GM21723 (cell line): ENCODE measurements around the gene PDPK1.
"Not testable (repeated sequence)": the region's sequence is repeated elsewhere in the genome, so short reads cannot be mapped to it uniquely, and the experiment has no call there.

ENCODE experiments used
- ATAC-seq: cut with Tn5 transposase; IDR thresholded peaks from one replicate; pipeline ENCODE4 v1.9.1; 2021; ENCODE audit warnings: mild to moderate bottlenecking, moderate library complexity; ENCODE audit not compliant: unreplicated experiment

PDPK1 gene

GRCh38 chr16:2523801-2524231 lies 14.0 kb upstream of the PDPK1 start:
- ATAC-seq: no peak

- no peak for ATAC-seq
These were observed 13.4 kb upstream of the PDPK1 start for GRCh38 chr16:2524339-2524938.

GRCh38 chr16:2526135-2526534 lies 11.7 kb upstream of the PDPK1 start:
- ATAC-seq: no peak

DNA sequence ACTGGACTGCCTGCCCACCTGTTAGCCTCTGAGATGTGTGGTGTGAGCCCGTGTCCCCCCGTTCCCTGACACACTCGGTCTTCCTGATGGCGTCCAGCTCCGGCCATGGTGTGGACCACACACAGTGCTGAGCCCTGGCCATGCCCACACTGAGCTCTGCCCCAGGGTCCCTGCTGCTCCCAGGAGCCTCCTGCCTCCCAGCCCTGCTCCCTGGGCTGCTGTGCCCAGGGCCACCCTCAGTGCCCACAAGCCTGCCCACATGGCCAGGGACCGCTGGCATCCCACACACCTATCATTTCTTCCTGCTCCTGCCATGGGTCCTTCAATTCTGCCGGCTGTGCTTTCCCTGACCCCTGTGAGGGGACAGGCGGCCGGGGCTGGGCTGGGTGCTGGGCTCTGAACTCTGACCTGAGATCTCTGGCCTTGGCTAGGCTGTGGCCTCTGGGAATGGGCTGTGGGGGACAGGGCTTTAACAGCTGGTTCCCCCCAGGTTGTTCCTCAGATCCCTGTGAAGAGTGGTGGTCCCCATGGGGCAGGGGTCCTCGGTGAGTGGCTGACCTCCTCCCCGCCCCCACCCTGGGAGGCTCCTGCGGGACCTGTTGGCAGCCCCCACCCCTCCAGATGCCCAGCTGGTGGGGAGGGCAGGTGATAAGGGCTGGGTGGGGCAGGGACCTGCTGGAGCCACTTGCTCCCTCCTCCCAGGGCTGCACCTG lies 10.6 kb upstream of the PDPK1 start:
- no peak for ATAC-seq

DNA sequence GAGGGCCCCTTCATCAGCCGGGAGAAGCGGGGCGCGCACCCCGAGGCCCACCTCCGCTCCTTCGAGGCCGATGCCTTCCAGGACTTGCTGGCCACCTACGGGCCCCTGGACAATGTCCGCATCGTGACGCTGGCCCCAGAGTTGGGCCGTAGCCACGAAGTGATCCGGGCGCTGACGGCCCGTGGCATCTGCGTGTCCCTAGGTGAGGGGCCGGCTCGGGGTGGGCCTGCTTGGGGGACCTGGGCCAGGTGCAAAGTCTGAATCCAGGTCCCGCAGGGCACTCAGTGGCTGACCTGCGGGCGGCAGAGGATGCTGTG lies 10.1 kb upstream of the PDPK1 start:
- no peak for ATAC-seq

- no peak for ATAC-seq
These were observed 9.4 kb upstream of the PDPK1 start for GRCh38 chr16:2528161-2529060.

DNA sequence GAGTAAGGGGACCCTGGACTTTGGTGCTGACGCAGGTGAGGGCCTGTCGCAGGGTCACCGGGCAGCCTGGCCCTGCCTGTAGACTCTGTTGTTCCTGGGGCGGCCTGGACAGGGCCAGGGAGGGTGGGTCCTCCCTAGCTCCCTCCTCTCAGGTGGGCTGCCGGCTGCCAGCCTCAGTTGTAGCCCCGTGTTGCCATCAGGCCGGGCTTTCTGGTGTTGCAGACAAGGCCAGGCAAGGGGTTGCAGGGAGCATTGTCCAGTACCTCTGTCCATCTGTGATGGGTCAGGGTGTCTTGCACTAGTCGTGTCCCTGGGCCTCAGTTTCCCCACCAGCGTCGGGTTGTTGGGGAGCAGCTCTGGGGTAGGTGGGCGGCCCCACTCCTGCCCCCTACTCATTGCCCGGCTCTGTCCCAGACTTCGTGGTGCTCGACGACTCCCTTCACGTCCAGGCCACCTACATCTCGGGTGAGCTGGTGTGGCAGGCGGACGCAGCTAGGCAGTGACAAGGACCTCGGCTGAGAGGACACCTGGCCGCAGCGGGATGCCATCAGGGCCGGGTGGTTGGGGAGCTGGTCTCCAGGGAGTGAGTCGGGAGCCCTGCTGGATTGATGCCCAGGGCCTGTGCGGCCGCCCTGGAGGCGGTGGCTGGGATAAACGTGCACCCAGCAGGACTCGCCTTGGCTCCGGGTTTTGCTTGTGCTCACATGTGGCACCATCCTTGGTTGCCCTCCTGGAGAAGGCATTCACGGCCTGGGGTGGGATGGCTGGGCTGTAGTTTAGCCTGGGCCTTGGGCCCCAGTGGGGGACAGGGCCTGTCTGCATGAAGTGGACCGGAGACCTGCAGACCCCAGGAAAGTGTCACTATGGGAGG lies 8.5 kb upstream of the PDPK1 start:
- no peak for ATAC-seq

DNA sequence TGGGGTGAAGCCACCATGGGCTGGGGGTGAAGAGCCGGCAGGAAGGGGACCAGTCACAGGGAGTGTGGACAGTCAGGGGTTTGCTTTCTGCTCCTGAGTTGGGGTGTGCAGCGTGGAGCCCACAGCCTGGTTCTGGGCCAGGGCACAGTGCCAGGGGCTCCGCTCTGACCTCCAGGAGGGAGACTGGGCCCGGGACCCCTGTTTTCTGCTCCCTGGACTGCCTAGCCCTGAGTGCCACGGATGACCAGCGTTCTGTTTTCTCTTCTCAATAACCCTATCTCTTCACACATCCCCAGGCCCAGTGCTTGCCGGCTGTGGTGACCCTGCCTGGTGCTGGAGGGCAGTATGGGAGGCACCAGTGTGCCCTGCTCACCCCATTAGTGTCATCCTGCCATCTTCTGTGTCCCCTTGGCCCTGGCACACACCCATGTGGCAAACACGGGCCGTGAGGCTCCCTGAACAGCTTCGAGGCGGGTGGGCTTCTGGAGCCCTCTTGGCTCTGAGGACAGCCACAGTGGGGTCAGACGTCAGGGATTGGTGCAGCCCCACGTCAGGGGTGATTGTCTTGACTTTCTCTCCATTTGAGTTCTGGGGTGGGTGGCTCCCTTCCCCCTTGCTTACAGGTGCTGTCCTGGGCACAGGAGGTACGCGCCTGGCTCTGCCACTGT lies 7.7 kb upstream of the PDPK1 start:
- ATAC-seq: no peak

DNA sequence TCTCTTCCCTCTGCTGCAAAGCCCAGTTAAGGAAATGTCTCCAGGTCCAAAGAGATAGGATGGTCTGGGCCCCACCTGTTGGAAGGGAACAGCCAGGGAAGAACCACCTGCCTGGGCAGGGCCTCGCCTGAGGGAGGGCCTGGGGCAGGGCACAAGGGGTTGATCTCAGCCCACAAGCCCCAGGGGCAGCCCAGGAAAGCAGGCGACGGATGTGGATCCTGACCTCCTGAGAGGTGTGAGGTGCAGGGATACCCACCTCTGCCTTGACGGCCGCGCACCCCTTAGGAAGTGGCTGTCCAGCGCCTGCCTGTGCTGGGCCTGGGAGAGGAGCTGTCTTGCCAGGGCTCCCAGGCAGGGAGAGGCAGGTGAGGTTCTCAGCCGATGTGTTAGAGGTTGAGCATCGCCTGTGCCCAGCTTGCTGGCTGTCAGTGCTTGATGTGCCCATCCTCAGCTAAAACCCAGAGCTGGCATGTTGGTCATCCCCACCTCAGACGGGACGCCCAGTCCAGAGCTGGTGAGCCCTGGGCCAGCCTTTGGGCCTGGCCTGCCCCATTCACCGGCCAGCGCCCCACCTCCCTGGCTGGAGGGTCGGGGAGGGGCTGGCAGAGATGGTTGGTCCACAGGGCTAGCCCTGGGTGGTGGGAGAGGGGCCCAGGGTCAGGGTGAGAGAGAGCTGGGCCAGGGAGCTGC lies 7.0 kb upstream of the PDPK1 start:
- ATAC-seq: no peak

- ATAC-seq: peak; percentile 4
These were observed 6.5 kb upstream of the PDPK1 start, which contains the start of gene CEMP1 for GRCh38 chr16:2531371-2531695. TSS of gene CEMP1 (minus strand) at chr16:2531408. CDS start at chr16:2531073, 335 bp downstream.

DNA sequence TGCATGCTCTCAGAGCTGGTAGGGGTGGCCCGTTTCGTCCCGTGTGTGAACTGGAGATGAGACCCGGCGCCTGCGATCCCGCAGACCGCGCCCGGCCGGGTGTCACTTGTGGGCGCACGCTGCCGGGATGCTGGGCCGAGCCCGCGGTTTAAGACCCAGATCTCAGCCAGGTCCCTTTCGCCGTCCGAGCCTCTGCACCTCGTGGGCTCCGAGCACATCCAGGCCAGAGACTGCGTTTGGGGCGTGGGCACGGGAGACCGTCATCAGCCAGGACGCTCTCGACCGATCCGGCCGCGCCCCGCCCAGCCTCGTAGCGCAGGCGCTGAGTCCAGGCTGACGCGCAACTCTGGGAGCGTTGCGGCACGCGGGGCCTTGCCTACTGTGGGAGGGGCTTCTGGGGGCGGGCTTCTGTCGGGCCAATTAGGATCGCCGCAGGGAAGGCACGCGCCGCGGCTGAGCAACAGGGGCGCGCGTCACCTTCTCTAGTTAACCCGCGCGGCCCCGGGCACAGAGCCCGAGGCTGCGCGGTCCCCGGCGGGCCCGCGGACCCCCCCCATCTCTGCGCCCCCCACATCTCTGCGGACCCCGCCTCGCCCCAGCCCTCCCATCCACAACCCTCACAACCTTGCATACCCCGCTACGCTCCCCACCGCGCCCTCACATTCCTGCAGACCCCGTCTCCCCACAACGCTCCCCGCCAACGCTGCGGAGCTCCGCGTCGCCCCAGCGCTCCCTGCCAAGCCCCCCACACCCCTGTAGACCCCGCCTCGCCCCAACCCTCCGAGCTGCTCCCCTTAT lies 5.9 kb upstream of the PDPK1 start:
- peak; percentile 70 for ATAC-seq

- no peak for ATAC-seq
These were observed 5.2 kb upstream of the PDPK1 start for GRCh38 chr16:2532494-2533141.

- not testable (repeated sequence) for ATAC-seq
These were observed 4.6 kb upstream of the PDPK1 start for GRCh38 chr16:2533142-2533755.

DNA sequence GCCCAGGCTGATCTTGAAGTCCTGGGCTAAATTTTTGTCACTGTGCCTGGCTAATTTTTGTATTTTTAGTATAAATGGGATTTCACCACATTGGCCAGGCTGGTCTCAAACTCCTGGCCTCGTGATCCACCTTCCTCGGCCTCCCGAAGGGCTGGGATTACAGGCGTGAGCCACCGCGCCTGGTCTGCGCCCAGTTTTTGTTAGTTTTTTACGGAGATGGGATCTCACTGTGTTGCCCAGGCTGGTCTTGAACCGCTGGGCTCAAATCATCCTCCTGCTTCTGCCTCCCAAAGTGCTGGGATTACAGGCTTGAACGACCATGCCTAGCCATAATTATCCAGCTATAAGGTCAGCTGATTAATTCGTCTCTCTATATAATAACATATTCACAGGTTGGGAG lies 3.9 kb upstream of the PDPK1 start:
- no peak for ATAC-seq

- not testable (repeated sequence) for ATAC-seq
These were observed 3.5 kb upstream of the PDPK1 start for GRCh38 chr16:2534335-2534734.

DNA sequence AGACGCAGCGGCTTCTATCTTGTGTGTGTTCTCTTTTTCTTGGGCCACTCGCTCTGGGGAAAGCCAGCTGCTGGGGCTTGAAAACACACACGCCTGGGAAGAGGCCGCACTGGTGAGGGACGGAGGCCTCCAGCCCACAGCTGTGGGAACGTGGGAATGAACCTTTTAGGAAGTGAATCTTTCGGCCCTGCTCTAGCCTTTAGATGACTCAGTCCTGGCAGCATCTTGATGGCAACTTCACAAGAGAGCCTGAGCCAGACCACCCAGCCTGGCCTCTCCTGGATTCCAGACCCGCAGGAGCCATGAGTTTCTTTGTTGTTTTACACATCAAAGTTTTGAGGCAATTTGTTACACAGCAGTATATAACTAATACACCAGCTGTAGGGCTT lies 2.2 kb upstream of the PDPK1 start:
- no peak for ATAC-seq

DNA sequence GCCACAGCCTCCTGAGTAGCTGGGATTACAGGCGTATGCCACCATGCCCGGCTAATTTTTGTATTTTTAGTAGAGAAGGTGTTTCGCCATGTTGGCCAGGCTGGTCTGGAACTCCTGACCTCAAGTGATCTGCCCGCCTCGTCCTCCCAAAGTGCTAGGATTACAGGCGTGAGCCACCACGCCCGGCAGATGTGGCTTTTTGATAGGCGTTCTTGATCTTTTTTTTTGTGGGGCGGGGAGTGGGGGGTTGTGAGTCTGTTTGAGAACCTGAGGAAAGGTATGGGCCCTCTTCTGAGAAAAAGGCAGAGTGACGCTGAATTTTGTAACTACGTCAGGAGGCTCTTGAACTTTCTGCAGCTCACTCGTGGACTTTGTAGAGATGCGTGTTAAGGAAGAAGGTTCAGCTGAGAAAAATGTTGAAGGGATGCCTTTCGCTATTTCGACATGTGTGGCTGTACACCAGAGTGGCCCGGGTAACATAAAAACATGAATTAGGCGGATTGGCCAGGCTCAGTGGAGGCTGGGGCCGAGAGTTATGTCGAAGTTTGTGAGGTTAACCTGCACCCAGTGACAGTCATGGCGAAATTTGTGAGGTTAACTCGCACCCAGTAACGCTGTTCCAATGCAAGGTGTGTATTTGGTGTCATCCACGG lies 1.5 kb downstream of the PDPK1 start:
- not testable (repeated sequence) for ATAC-seq
